Measurements from ENCODE around the gene NT5C1B. TPM values are rescaled to one million over a fixed set of nuclear protein-coding genes. Genes with fewer than 3 reads are reported as not detected.

NT5C1B gene
- total and polyA plus RNA-seq, 10 of the 15 experiments (the other 5 are each of a cell fraction or from before 2014, with no cell fraction given) = 0.40 to 0.44 TPM; not detected in 8

GRCh38 chr2:18580606-18581005 lies 8.8 kb downstream of the NT5C1B start (continued):
- TF ChIP-seq ZNF592 (IDR thresholded peaks at IDR 0.05) (no peak), EZH2 (IDR thresholded peaks at IDR 0.05; ENCODE audit: borderline replicate concordance, control insufficient read depth, low read depth, low read length) (no peak), POLR2A (IDR thresholded peaks at IDR 0.05; ENCODE audit: low read depth, low read length) (no peak), CBX3 (IDR thresholded peaks at IDR 0.05; ENCODE audit: borderline replicate concordance, low read depth) (no peak), E2F4 (IDR thresholded peaks at IDR 0.05; ENCODE audit: low read depth, low read length) (no peak), SMAD5 (IDR thresholded peaks at IDR 0.05; ENCODE audit: low read depth) (no peak), ZNF622 (IDR thresholded peaks at IDR 0.05) (no peak), STAT1 (conservative IDR thresholded peaks at IDR 0.05) (no peak), POLR2AphosphoS5 (IDR thresholded peaks at IDR 0.05; ENCODE audit: low read length) (no peak), MEF2B (IDR thresholded peaks at IDR 0.05; ENCODE audit: partially characterized antibody, poor library complexity, severe bottlenecking) (no peak), CHD4 (IDR thresholded peaks at IDR 0.05) (no peak), GABPA (IDR thresholded peaks at IDR 0.05; ENCODE audit: low read depth) (no peak), HDGF (IDR thresholded peaks at IDR 0.05) (no peak)

Data from GM12878 (cell line).